Measurements from ENCODE around the gene TRIM32. TPM values are rescaled to one million over a fixed set of nuclear protein-coding genes. Genes with fewer than 3 reads are reported as not detected.
A peak's percentile ranks its signal among the peaks of the same experiment; 100 is the strongest.

Gene TRIM32
- polyA plus RNA-seq, 2 of the 4 experiments (the other 2 are of a cell fraction) = 17.6 to 23.8 TPM

- Histone ChIP-seq H3K4me3 (no peak overlapping the region), H3K9me3 (no peaks in the 10 kb centered on the region), H3K27ac (peak overlapping the region in 1 of 2 experiments; percentile 3; a peak in 1 of 6 replicates), H3K4me2 (no peak overlapping the region), H3K4me1 (0 out of 3 replicates have a peak, but pooled peaks cover 3% of the 10 kb centered on the region)
- ChIA-PET CTCF (interaction anchor here (0.6 to 2.6 kb wide), 5 partner anchors 9 to 286 kb away, joined by 3 to 10 read pairs (median 6); no protein-coding TSS in a partner anchor), POLR2A (no interaction called here)
- TF ChIP-seq SREBF2 (IDR thresholded peaks at IDR 0.05) (no peak), JUN (IDR thresholded peaks at IDR 0.05) (no peak), TFCP2L1 (CRISPR knock-in tag; IDR thresholded peaks at IDR 0.05) (no peak), HOXB13 (CRISPR knock-in tag; IDR thresholded peaks at IDR 0.05; ENCODE audit: low read depth) (no peak), USF2 (IDR thresholded peaks at IDR 0.05) (no peak), RCOR1 (IDR thresholded peaks at IDR 0.05; ENCODE audit: low read depth, low read length) (no peak), ZNF302 (CRISPR knock-in tag; IDR thresholded peaks at IDR 0.05) (no peak), FOSL2 (IDR thresholded peaks at IDR 0.05) (no peak), FOSL2 (CRISPR knock-in tag; IDR thresholded peaks at IDR 0.05) (no peak), HOXA7 (CRISPR knock-in tag; IDR thresholded peaks at IDR 0.05) (no peak), REST (IDR thresholded peaks at IDR 0.05) (no peak), HDAC2 (IDR thresholded peaks at IDR 0.05) (no peak), E2F6 (IDR thresholded peaks at IDR 0.05; ENCODE audit: borderline replicate concordance, low read depth) (no peak), POLR2AphosphoS2 (conservative IDR thresholded peaks at IDR 0.05; ENCODE audit: low read length) (no peak), GATA3 (IDR thresholded peaks at IDR 0.05; ENCODE audit: borderline replicate concordance) (no peak), CBX8 (IDR thresholded peaks at IDR 0.05) (no peak)
- no peak for FAIRE-seq
- ATAC-seq = no peak
- DNase-seq (ENCODE audit: low read depth in 1 of 2, low spot score in 1 of 2) = no peak
- WGBS (ENCODE audit: missing lambda C conversion rate) = 55% methylated on average over 5 of the region's 5 CpGs
Observed at GRCh38 chr9:116674210-116674980, 12.7 kb upstream of the TRIM32 start.

GRCh38 chr9:116683535-116683934, 3.6 kb upstream of the TRIM32 start:
- Histone ChIP-seq H3K4me1 (peaks cover 22% of the 10 kb centered on the region), H3K9me3 (no peaks in the 10 kb centered on the region), H3K27ac (no peak overlapping the region), H3K4me2 (no peak overlapping the region), H3K4me3 (no peak overlapping the region)
- ATAC-seq (no peak), DNase-seq (ENCODE audit: low read depth in 1 of 2, low spot score in 1 of 2) (no peak), FAIRE-seq (no peak)
- CTCF ChIA-PET = interaction anchor here (1.5 kb wide), 1 partner anchor 8 kb away, joined by 6 read pairs; no protein-coding TSS in a partner anchor
- TF ChIP-seq TP53 (CRISPR knock-in tag; IDR thresholded peaks at IDR 0.05) = no peak
- no peak for TF ChIP-seq NFE2L2 (conservative IDR thresholded peaks at IDR 0.05; ENCODE audit: low read length)
- no peak for TF ChIP-seq NR3C1 (IDR thresholded peaks at IDR 0.05)
- TF ChIP-seq RFX5 (IDR thresholded peaks at IDR 0.05) = no peak
- TF ChIP-seq CTCF (IDR thresholded peaks at IDR 0.05) = no peak
- no peak for TF ChIP-seq ZFP36 (IDR thresholded peaks at IDR 0.05; ENCODE audit: borderline replicate concordance, partially characterized antibody)
- no peak for TF ChIP-seq JUN (IDR thresholded peaks at IDR 0.05)
- no peak for TF ChIP-seq GATA3 (IDR thresholded peaks at IDR 0.05; ENCODE audit: borderline replicate concordance)
- TF ChIP-seq CBX2 (IDR thresholded peaks at IDR 0.05; ENCODE audit: borderline replicate concordance, low read depth) = no peak
- no peak for TF ChIP-seq HDAC2 (IDR thresholded peaks at IDR 0.05)
- no peak for TF ChIP-seq BHLHE40 (IDR thresholded peaks at IDR 0.05; ENCODE audit: low read depth, low read length)
- no peak for TF ChIP-seq KDM5A (IDR thresholded peaks at IDR 0.05)
- TF ChIP-seq EHMT2 (IDR thresholded peaks at IDR 0.05; ENCODE audit: low read depth) = no peak
- no peak for TF ChIP-seq NPAS2 (CRISPR knock-in tag; IDR thresholded peaks at IDR 0.05; ENCODE audit: borderline replicate concordance)
- TF ChIP-seq POLR2AphosphoS2 (conservative IDR thresholded peaks at IDR 0.05; ENCODE audit: low read length) = no peak
- POLR2A ChIA-PET = no interaction called here
